Effector memory CD4-positive, alpha-beta T cell (primary cell): Measurements from ENCODE around the gene ADAMTS2.

ENCODE experiments used
- DNase-seq, 3 donors: peaks; one replicate each; pipeline ENCODE4 v3.0.0-alpha.2; 2020
- H3K27ac ChIP-seq: 2 replicates; pipeline ENCODE4 v1.7.0; 2013; ENCODE audit warnings: mild to moderate bottlenecking, low read length, moderate library complexity; ENCODE audit not compliant: insufficient read depth, poor library complexity, severe bottlenecking
- H3K27me3 ChIP-seq: replicated peaks from 2 replicates; pipeline ENCODE4 v1.7.0; 2013; ENCODE audit warnings: mild to moderate bottlenecking, low read length; ENCODE audit not compliant: insufficient read depth, control insufficient read depth, poor library complexity, severe bottlenecking
- H3K36me3 ChIP-seq: 2 replicates; pipeline ENCODE4 v1.7.0; 2013; ENCODE audit warnings: mild to moderate bottlenecking, low read length, moderate library complexity; ENCODE audit not compliant: control insufficient read depth, insufficient read depth
- H3K4me1 ChIP-seq: 2 replicates; pipeline ENCODE4 v1.7.0; 2013; ENCODE audit warnings: low read length, mild to moderate bottlenecking; ENCODE audit not compliant: control insufficient read depth, insufficient read depth, poor library complexity, severe bottlenecking
- H3K4me3 ChIP-seq: 2 replicates; pipeline ENCODE4 v1.7.0; 2013; ENCODE audit warnings: low read length, low read depth, mild to moderate bottlenecking; ENCODE audit not compliant: insufficient read depth, poor library complexity, severe bottlenecking
- H3K9me3 ChIP-seq: 2 replicates; pipeline ENCODE4 v1.7.0; 2013; ENCODE audit warnings: mild to moderate bottlenecking, low read length, moderate library complexity; ENCODE audit not compliant: control insufficient read depth

ADAMTS2 gene

DNA sequence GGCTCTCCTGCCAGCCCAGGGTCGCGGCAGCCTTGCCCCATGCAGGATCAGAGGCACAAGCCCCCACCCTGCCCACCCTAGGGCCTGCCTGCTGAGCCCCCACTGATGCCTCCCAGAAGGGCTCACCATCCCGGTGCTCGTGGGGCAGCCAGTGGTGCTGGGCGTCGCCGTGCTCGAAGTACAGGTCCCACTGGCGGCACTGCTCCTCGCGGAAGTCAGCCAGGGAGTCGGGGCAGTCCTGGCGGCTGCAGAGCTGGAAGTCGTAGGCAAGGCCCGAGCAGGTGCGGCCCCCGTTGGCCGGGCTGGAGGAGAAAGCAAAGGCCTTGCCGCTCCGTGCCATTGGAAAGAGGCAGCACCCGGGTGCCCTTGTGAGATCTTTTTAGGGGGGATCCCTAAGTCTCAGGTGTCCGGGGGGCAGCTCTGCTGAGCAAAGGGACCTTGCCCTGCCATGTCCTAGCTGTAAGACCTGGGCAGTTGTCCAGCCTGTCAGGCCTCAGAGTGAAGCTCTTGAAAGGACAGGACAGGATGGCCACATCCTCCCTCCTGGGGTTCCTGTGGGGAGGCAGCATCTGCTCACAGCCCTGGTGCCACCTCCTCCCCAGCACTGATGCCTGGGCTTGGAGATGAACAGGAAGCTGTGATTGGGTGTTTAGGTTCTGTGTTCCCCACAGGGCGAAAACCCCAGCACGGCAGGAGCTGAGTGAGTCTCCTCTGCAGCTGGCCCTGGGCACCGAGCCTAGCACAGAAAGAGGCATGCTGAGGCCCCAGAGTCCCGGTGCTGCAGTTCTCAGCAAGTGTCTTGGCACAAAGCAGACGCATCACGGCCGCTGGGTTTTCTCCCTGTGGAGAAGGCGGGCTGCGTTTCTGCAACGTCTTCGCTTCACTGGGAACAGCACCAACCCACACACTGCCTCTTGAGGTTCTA is 207.4 kb downstream of the ADAMTS2 start:
- DNase-seq: no peak
- Histone ChIP-seq H3K27ac (no peak overlapping the region), H3K9me3 (no peaks in the 10 kb centered on the region), H3K36me3 (no peaks in the 10 kb centered on the region), H3K4me3 (no peak overlapping the region), H3K4me1 (no peaks in the 10 kb centered on the region), H3K27me3 (no peaks in the 10 kb centered on the region)

- Histone ChIP-seq H3K4me3 (no peak overlapping the region), H3K27ac (no peak overlapping the region), H3K27me3 (no peaks in the 10 kb centered on the region), H3K9me3 (no peaks in the 10 kb centered on the region), H3K36me3 (no peaks in the 10 kb centered on the region), H3K4me1 (no peaks in the 10 kb centered on the region)
- no peak for DNase-seq
Observed at GRCh38 chr5:179137016-179137642, 208.1 kb downstream of the ADAMTS2 start.

- H3K36me3 ChIP-seq: no peaks in the 10 kb centered on the region
Observed at GRCh38 chr5:179135441-179136215, 209.6 kb downstream of the ADAMTS2 start.

DNA sequence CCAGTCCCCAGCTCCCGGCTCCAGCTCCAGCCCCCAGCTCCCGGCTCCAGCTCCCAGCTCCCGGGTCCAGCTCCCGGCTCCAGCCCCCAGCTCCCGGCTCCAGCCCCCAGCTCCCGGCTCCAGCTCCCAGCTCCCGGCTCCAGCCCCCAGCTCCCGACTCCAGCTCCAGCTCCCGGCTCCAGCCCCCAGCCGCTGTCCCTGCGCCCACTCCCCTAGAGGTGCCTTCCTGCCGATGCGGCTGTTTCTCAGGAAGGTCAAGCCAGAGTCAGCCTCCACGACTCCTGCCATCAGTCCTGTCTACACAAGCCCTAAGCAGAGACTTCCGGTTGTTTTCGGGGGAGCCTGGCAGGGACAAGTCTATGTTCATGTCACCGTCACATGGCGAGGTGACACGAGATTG is 210.3 kb downstream of the ADAMTS2 start:
- Histone ChIP-seq H3K36me3 (no peaks in the 10 kb centered on the region), H3K27ac (no peak overlapping the region), H3K4me1 (no peaks in the 10 kb centered on the region), H3K4me3 (no peak overlapping the region), H3K9me3 (no peaks in the 10 kb centered on the region), H3K27me3 (no peaks in the 10 kb centered on the region)
- no peak for DNase-seq

More at GRCh38 chr5:179135441-179136215, 209.6 kb downstream of the ADAMTS2 start:
- Histone ChIP-seq H3K9me3 (no peaks in the 10 kb centered on the region), H3K4me3 (no peak overlapping the region), H3K27ac (no peak overlapping the region), H3K4me1 (no peaks in the 10 kb centered on the region), H3K27me3 (no peaks in the 10 kb centered on the region)
- DNase-seq: no peak

DNA sequence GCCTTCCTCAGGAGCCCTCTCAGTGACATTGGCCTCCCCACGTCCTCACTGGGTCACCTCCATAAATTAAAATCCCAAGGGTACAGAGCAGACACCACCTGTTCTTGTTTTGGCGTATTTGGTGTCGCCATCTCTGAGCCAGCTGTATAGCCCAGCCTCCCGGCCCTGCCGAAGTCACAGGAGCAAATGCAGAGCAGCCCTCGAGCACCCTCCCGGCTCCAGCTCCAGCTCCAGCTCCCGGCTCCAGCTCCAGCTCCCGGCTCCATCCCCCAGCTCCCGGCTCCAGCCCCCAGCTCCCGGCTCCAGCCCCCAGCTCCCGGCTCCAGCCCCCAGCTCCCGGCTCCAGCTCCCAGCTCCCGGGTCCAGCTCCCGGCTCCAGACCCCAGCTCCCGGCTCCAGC is 210.8 kb downstream of the ADAMTS2 start:
- H3K36me3 ChIP-seq: no peaks in the 10 kb centered on the region
- H3K4me3 ChIP-seq: no peak overlapping the region
- no peaks in the 10 kb centered on the region for H3K27me3 ChIP-seq
- no peak overlapping the region for H3K27ac ChIP-seq
- H3K4me1 ChIP-seq: no peaks in the 10 kb centered on the region
- H3K9me3 ChIP-seq: no peaks in the 10 kb centered on the region
- no peak for DNase-seq

- no peak for DNase-seq
- H3K27me3 ChIP-seq: no peaks in the 10 kb centered on the region
- no peaks in the 10 kb centered on the region for H3K4me1 ChIP-seq
- no peak overlapping the region for H3K4me3 ChIP-seq
- no peaks in the 10 kb centered on the region for H3K9me3 ChIP-seq
- H3K36me3 ChIP-seq: no peaks in the 10 kb centered on the region
- no peak overlapping the region for H3K27ac ChIP-seq
Observed at GRCh38 chr5:179132586-179133355, 212.5 kb downstream of the ADAMTS2 start.

DNA sequence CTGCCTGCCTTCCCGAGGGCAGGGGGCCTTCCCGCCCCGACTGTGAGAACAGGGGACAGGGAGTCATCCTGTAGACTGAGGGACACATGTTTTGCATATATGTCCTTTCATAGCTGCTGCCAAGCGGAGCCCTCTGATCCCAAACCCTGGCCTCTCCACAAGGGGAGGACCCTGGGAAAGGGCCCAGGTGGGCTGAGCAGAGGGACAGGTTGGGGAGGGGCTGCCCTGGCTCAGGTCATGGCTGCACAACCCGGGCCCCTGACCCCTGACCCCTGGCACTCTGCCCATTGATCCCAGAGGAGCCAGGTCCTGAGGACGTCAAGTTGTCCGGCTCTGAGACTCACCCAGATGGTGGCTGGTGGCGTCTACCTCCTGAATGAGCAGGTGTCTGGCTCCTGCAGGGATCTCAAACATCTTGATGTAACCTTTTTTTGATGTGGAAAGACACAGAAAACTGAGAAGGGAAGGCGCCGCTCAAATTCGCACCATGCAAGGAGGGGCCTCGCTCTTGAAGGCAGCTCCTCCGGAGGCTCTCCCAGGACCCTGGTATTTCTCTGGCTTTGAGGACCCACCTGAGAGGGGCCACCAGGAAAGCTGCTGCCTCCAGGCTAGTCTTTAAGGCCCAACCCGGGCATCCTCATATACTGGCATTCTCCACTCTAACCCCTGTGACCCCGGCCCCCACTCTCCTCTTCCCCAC is 213.2 kb downstream of the ADAMTS2 start:
- Histone ChIP-seq H3K27me3 (no peaks in the 10 kb centered on the region), H3K4me3 (no peak overlapping the region), H3K36me3 (no peaks in the 10 kb centered on the region), H3K9me3 (no peaks in the 10 kb centered on the region), H3K4me1 (no peaks in the 10 kb centered on the region), H3K27ac (no peak overlapping the region)
- no peak for DNase-seq

GRCh38 chr5:179131321-179131835 is 213.9 kb downstream of the ADAMTS2 start:
- Histone ChIP-seq H3K36me3 (no peaks in the 10 kb centered on the region), H3K4me3 (no peak overlapping the region), H3K27ac (no peak overlapping the region), H3K9me3 (no peaks in the 10 kb centered on the region), H3K27me3 (no peaks in the 10 kb centered on the region), H3K4me1 (no peaks in the 10 kb centered on the region)
- no peak for DNase-seq

GRCh38 chr5:179130101-179130681 is 215.1 kb downstream of the ADAMTS2 start:
- Histone ChIP-seq H3K9me3 (no peaks in the 10 kb centered on the region), H3K4me1 (no peaks in the 10 kb centered on the region), H3K27ac (no peak overlapping the region), H3K4me3 (no peak overlapping the region), H3K27me3 (no peaks in the 10 kb centered on the region), H3K36me3 (no peaks in the 10 kb centered on the region)
- DNase-seq: no peak
